ENCODE measurements around the gene UNC119.

UNC119 gene

GRCh38 chr17:28552176-28552999 lies at the start of gene UNC119:
UNC119 (minus strand) TSS chr17:28552624; CDS start chr17:28552557, 67 bp downstream.
- peak within 1 kb of the TSS in 1 of 2 donors; percentile 10 for H3K27ac ChIP-seq (ENCODE audit: low read depth in 2 of 2, low read length in 2 of 2)
- H3K9me3 ChIP-seq (ENCODE audit: control insufficient read depth in 2 of 2, low read length in 2 of 2) = no peaks in the 10 kb centered on the region
- H3K4me3 ChIP-seq (ENCODE audit: low read length in 2 of 2) = peak within 1 kb of the TSS; percentile 64 to 70
- peak within 1 kb of the TSS; percentile 56 to 63 for H3K9ac ChIP-seq (ENCODE audit: low read depth in 1 of 2, low read length in 2 of 2)
- H3K4me1 ChIP-seq (ENCODE audit: control insufficient read depth in 2 of 2, insufficient read depth in 2 of 2, low read length in 2 of 2) = peaks cover 13 to 22% of the 10 kb centered on the region in 2 donors
- H3K27me3 ChIP-seq (ENCODE audit: control insufficient read depth in 2 of 2, insufficient read depth in 2 of 2, low read length in 2 of 2) = no peaks in the 10 kb centered on the region
- peaks cover 34 to 43% of the 10 kb centered on the region in 2 donors for H3K36me3 ChIP-seq (ENCODE audit: control insufficient read depth in 2 of 2, insufficient read depth in 2 of 2, low read length in 2 of 2)

- H3K36me3 ChIP-seq (ENCODE audit: control insufficient read depth in 2 of 2, insufficient read depth in 2 of 2, low read length in 2 of 2) = no peaks in the 10 kb centered on the region
- H3K9ac ChIP-seq (ENCODE audit: low read depth in 1 of 2, low read length in 2 of 2) = peak overlapping the region; percentile 93 to 94
- no peaks in the 10 kb centered on the region for H3K9me3 ChIP-seq (ENCODE audit: control insufficient read depth in 2 of 2, low read length in 2 of 2)
- H3K4me3 ChIP-seq (ENCODE audit: low read length in 2 of 2) = peak overlapping the region; percentile 93
- H3K27me3 ChIP-seq (ENCODE audit: control insufficient read depth in 2 of 2, insufficient read depth in 2 of 2, low read length in 2 of 2) = no peaks in the 10 kb centered on the region
- H3K27ac ChIP-seq (ENCODE audit: low read depth in 2 of 2, low read length in 2 of 2) = peak overlapping the region; percentile 93 to 98
- H3K4me1 ChIP-seq (ENCODE audit: control insufficient read depth in 2 of 2, insufficient read depth in 2 of 2, low read length in 2 of 2) = peaks cover 10 to 22% of the 10 kb centered on the region in 2 donors
Observed at GRCh38 chr17:28599311-28600184, 47.1 kb upstream of the UNC119 start.

GRCh38 chr17:28598799-28599310 lies 46.4 kb upstream of the UNC119 start, which contains the start of gene SPAG5:
SPAG5 (minus strand) TSS chr17:28599025; CDS start chr17:28598946, 79 bp downstream.
- Histone ChIP-seq H3K9me3 (ENCODE audit: control insufficient read depth in 2 of 2, low read length in 2 of 2) (no peaks in the 10 kb centered on the region), H3K4me1 (ENCODE audit: control insufficient read depth in 2 of 2, insufficient read depth in 2 of 2, low read length in 2 of 2) (peaks cover 10 to 22% of the 10 kb centered on the region in 2 donors), H3K36me3 (ENCODE audit: control insufficient read depth in 2 of 2, insufficient read depth in 2 of 2, low read length in 2 of 2) (no peaks in the 10 kb centered on the region), H3K27ac (ENCODE audit: low read depth in 2 of 2, low read length in 2 of 2) (peak within 1 kb of the TSS; percentile 93 to 98), H3K27me3 (ENCODE audit: control insufficient read depth in 2 of 2, insufficient read depth in 2 of 2, low read length in 2 of 2) (no peaks in the 10 kb centered on the region), H3K4me3 (ENCODE audit: low read length in 2 of 2) (peak within 1 kb of the TSS; percentile 93), H3K9ac (ENCODE audit: low read depth in 1 of 2, low read length in 2 of 2) (peak within 1 kb of the TSS; percentile 93 to 94)

- H3K27ac ChIP-seq (ENCODE audit: low read depth in 2 of 2, low read length in 2 of 2) = peak overlapping the region; percentile 23 to 44
Observed at GRCh38 chr17:28598389-28598788, 46.0 kb upstream of the UNC119 start.

GRCh38 chr17:28597606-28598383 lies 45.4 kb upstream of the UNC119 start:
- H3K36me3 ChIP-seq (ENCODE audit: control insufficient read depth in 2 of 2, insufficient read depth in 2 of 2, low read length in 2 of 2) = no peaks in the 10 kb centered on the region
- no peaks in the 10 kb centered on the region for H3K27me3 ChIP-seq (ENCODE audit: control insufficient read depth in 2 of 2, insufficient read depth in 2 of 2, low read length in 2 of 2)
- H3K4me1 ChIP-seq (ENCODE audit: control insufficient read depth in 2 of 2, insufficient read depth in 2 of 2, low read length in 2 of 2) = peaks cover 10 to 22% of the 10 kb centered on the region in 2 donors
- no peak overlapping the region for H3K27ac ChIP-seq (ENCODE audit: low read depth in 2 of 2, low read length in 2 of 2)
- H3K9me3 ChIP-seq (ENCODE audit: control insufficient read depth in 2 of 2, low read length in 2 of 2) = no peaks in the 10 kb centered on the region
- peak overlapping the region; percentile 93 for H3K4me3 ChIP-seq (ENCODE audit: low read length in 2 of 2)
- H3K9ac ChIP-seq (ENCODE audit: low read depth in 1 of 2, low read length in 2 of 2) = peak overlapping the region in 1 of 2 donors; percentile 93

More at GRCh38 chr17:28598389-28598788, 46.0 kb upstream of the UNC119 start:
- Histone ChIP-seq H3K4me3 (ENCODE audit: low read length in 2 of 2) (peak overlapping the region; percentile 93), H3K27me3 (ENCODE audit: control insufficient read depth in 2 of 2, insufficient read depth in 2 of 2, low read length in 2 of 2) (no peaks in the 10 kb centered on the region), H3K9ac (ENCODE audit: low read depth in 1 of 2, low read length in 2 of 2) (peak overlapping the region; percentile 93 to 94), H3K4me1 (ENCODE audit: control insufficient read depth in 2 of 2, insufficient read depth in 2 of 2, low read length in 2 of 2) (peaks cover 10 to 22% of the 10 kb centered on the region in 2 donors), H3K36me3 (ENCODE audit: control insufficient read depth in 2 of 2, insufficient read depth in 2 of 2, low read length in 2 of 2) (no peaks in the 10 kb centered on the region), H3K9me3 (ENCODE audit: control insufficient read depth in 2 of 2, low read length in 2 of 2) (no peaks in the 10 kb centered on the region)

GRCh38 chr17:28592260-28592659 lies 39.8 kb upstream of the UNC119 start:
- Histone ChIP-seq H3K9me3 (ENCODE audit: control insufficient read depth in 2 of 2, low read length in 2 of 2) (no peaks in the 10 kb centered on the region), H3K9ac (ENCODE audit: low read depth in 1 of 2, low read length in 2 of 2) (no peak overlapping the region), H3K27ac (ENCODE audit: low read depth in 2 of 2, low read length in 2 of 2) (no peak overlapping the region), H3K4me1 (ENCODE audit: control insufficient read depth in 2 of 2, insufficient read depth in 2 of 2, low read length in 2 of 2) (no peaks in the 10 kb centered on the region), H3K36me3 (ENCODE audit: control insufficient read depth in 2 of 2, insufficient read depth in 2 of 2, low read length in 2 of 2) (no peaks in the 10 kb centered on the region), H3K4me3 (ENCODE audit: low read length in 2 of 2) (no peak overlapping the region), H3K27me3 (ENCODE audit: control insufficient read depth in 2 of 2, insufficient read depth in 2 of 2, low read length in 2 of 2) (no peaks in the 10 kb centered on the region)

GRCh38 chr17:28585851-28586250 lies 33.4 kb upstream of the UNC119 start:
- peaks cover 33 to 35% of the 10 kb centered on the region in 2 donors for H3K36me3 ChIP-seq (ENCODE audit: control insufficient read depth in 2 of 2, insufficient read depth in 2 of 2, low read length in 2 of 2)

GRCh38 chr17:28584434-28584833 lies 32.0 kb upstream of the UNC119 start:
- no peaks in the 10 kb centered on the region for H3K9me3 ChIP-seq (ENCODE audit: control insufficient read depth in 2 of 2, low read length in 2 of 2)
- no peaks in the 10 kb centered on the region for H3K4me1 ChIP-seq (ENCODE audit: control insufficient read depth in 2 of 2, insufficient read depth in 2 of 2, low read length in 2 of 2)
- H3K9ac ChIP-seq (ENCODE audit: low read depth in 1 of 2, low read length in 2 of 2) = no peak overlapping the region
- no peak overlapping the region for H3K27ac ChIP-seq (ENCODE audit: low read depth in 2 of 2, low read length in 2 of 2)
- H3K36me3 ChIP-seq (ENCODE audit: control insufficient read depth in 2 of 2, insufficient read depth in 2 of 2, low read length in 2 of 2) = peaks cover 33 to 35% of the 10 kb centered on the region in 2 donors
- H3K27me3 ChIP-seq (ENCODE audit: control insufficient read depth in 2 of 2, insufficient read depth in 2 of 2, low read length in 2 of 2) = no peaks in the 10 kb centered on the region
- no peak overlapping the region for H3K4me3 ChIP-seq (ENCODE audit: low read length in 2 of 2)

More at GRCh38 chr17:28585851-28586250, 33.4 kb upstream of the UNC119 start:
- no peaks in the 10 kb centered on the region for H3K27me3 ChIP-seq (ENCODE audit: control insufficient read depth in 2 of 2, insufficient read depth in 2 of 2, low read length in 2 of 2)
- no peaks in the 10 kb centered on the region for H3K4me1 ChIP-seq (ENCODE audit: control insufficient read depth in 2 of 2, insufficient read depth in 2 of 2, low read length in 2 of 2)
- H3K9me3 ChIP-seq (ENCODE audit: control insufficient read depth in 2 of 2, low read length in 2 of 2) = no peaks in the 10 kb centered on the region
- no peak overlapping the region for H3K27ac ChIP-seq (ENCODE audit: low read depth in 2 of 2, low read length in 2 of 2)
- H3K9ac ChIP-seq (ENCODE audit: low read depth in 1 of 2, low read length in 2 of 2) = no peak overlapping the region
- H3K4me3 ChIP-seq (ENCODE audit: low read length in 2 of 2) = no peak overlapping the region

- H3K27me3 ChIP-seq (ENCODE audit: control insufficient read depth in 2 of 2, insufficient read depth in 2 of 2, low read length in 2 of 2) = no peaks in the 10 kb centered on the region
- H3K9ac ChIP-seq (ENCODE audit: low read depth in 1 of 2, low read length in 2 of 2) = no peak overlapping the region
- H3K4me1 ChIP-seq (ENCODE audit: control insufficient read depth in 2 of 2, insufficient read depth in 2 of 2, low read length in 2 of 2) = no peaks in the 10 kb centered on the region
- no peaks in the 10 kb centered on the region for H3K9me3 ChIP-seq (ENCODE audit: control insufficient read depth in 2 of 2, low read length in 2 of 2)
- H3K4me3 ChIP-seq (ENCODE audit: low read length in 2 of 2) = no peak overlapping the region
- no peak overlapping the region for H3K27ac ChIP-seq (ENCODE audit: low read depth in 2 of 2, low read length in 2 of 2)
- H3K36me3 ChIP-seq (ENCODE audit: control insufficient read depth in 2 of 2, insufficient read depth in 2 of 2, low read length in 2 of 2) = peaks cover 37 to 38% of the 10 kb centered on the region in 2 donors
Observed at GRCh38 chr17:28582513-28582912, 30.1 kb upstream of the UNC119 start.
